GM19193 (cell line): ENCODE results near the gene WARS2.

Experiments used
- POLR2A ChIP-seq: IDR thresholded peaks from 4 replicates; pipeline ENCODE4 v1.6.1; 2011; ENCODE audit not compliant: insufficient read depth, insufficient read length; ENCODE audit errors: extremely low read depth

Gene WARS2

GRCh38 chr1:119143706-119144105 is 3.3 kb upstream of the WARS2 start:
- TF ChIP-seq POLR2A, result no peak

GRCh38 chr1:119141660-119142059 is 1.2 kb upstream of the WARS2 start:
- no peak for TF ChIP-seq POLR2A

- no peak for TF ChIP-seq POLR2A
These were observed 569 bp upstream of the WARS2 start for GRCh38 chr1:119141020-119141424.

- TF ChIP-seq POLR2A, result no peak
These were observed 636 bp downstream of the WARS2 start for GRCh38 chr1:119139857-119140176.

GRCh38 chr1:119139403-119139802 is 1.1 kb downstream of the WARS2 start:
- no peak for TF ChIP-seq POLR2A

GRCh38 chr1:119136401-119136800 is 4.1 kb downstream of the WARS2 start:
- no peak for TF ChIP-seq POLR2A

- TF ChIP-seq POLR2A, result no peak
These were observed 6.5 kb downstream of the WARS2 start for GRCh38 chr1:119133987-119134386.

- TF ChIP-seq POLR2A, result no peak
These were observed 8.3 kb downstream of the WARS2 start for GRCh38 chr1:119132179-119132578.

- TF ChIP-seq POLR2A, result no peak
These were observed 14.6 kb downstream of the WARS2 start for GRCh38 chr1:119125874-119126273.

GRCh38 chr1:119124764-119125163 is 15.7 kb downstream of the WARS2 start:
- TF ChIP-seq POLR2A, result no peak

- no peak for TF ChIP-seq POLR2A
These were observed 23.7 kb downstream of the WARS2 start for GRCh38 chr1:119116725-119117124.

- no peak for TF ChIP-seq POLR2A
These were observed 24.7 kb downstream of the WARS2 start for GRCh38 chr1:119115736-119116135.

GRCh38 chr1:119115311-119115710 is 25.1 kb downstream of the WARS2 start:
- TF ChIP-seq POLR2A, result no peak

- TF ChIP-seq POLR2A, result no peak
These were observed 25.7 kb downstream of the WARS2 start for GRCh38 chr1:119114786-119115185.

GRCh38 chr1:119112791-119113190 is 27.7 kb downstream of the WARS2 start:
- TF ChIP-seq POLR2A, result no peak

GRCh38 chr1:119112244-119112643 is 28.2 kb downstream of the WARS2 start:
- TF ChIP-seq POLR2A, result no peak

GRCh38 chr1:119108988-119109387 is 31.5 kb downstream of the WARS2 start:
- no peak for TF ChIP-seq POLR2A

GRCh38 chr1:119103764-119104163 is 36.7 kb downstream of the WARS2 start:
- TF ChIP-seq POLR2A, result no peak

- no peak for TF ChIP-seq POLR2A
These were observed 38.4 kb downstream of the WARS2 start for GRCh38 chr1:119102051-119102450.

GRCh38 chr1:119101563-119101962 is 38.9 kb downstream of the WARS2 start:
- TF ChIP-seq POLR2A, result no peak
